Activated T-helper 2 cell treated with anti-CD3 and anti-CD28 coated beads, Interferon-gamma antibody, Interleukin-2, Interleukin-4, amounts not matched to agents 10 μg/mL and 5 μg/mL and 100 μg/mL, durations not matched to agents 14 hours and 24 hours and 36 hours (primary cell): ENCODE data around the gene CDH4. TPM values are rescaled to one million over a fixed set of nuclear protein-coding genes. Genes with fewer than 3 reads are reported as not detected.

Experiments used
- DNase-seq: peaks from one replicate; pipeline ENCODE4 v3.0.0; 2021; ENCODE audit warnings: low spot score
- H3K27ac Mint-ChIP-seq: one replicate; pipeline ENCODE4 v1.8.0; 2021; ENCODE audit warnings: mixed read lengths
- H3K27me3 Mint-ChIP-seq: one replicate; pipeline ENCODE4 v1.8.0; 2021; ENCODE audit warnings: low read depth, mixed read lengths
- H3K36me3 Mint-ChIP-seq: one replicate; pipeline ENCODE4 v1.8.0; 2021; ENCODE audit warnings: low read depth, mixed read lengths
- H3K4me1 Mint-ChIP-seq: one replicate; pipeline ENCODE4 v1.8.0; 2021; ENCODE audit warnings: low read depth, mixed read lengths
- H3K4me3 Mint-ChIP-seq: one replicate; pipeline ENCODE4 v1.8.0; 2021; ENCODE audit warnings: low read depth, mild to moderate bottlenecking, moderate library complexity, mixed read lengths
- H3K9me3 Mint-ChIP-seq: one replicate; pipeline ENCODE4 v1.8.0; 2021; ENCODE audit warnings: mixed read lengths
- intact Hi-C: fragments of 100-400 bp; cut with micrococcal nuclease; formaldehyde crosslinking; loops from one replicate; pipeline ENCODE4 v1.15.1; 2023
- total RNA-seq: library from RNA; stranded (reverse); gene quantifications from 2 replicates; pipeline ENCODE4 v1.2.3, GENCODE V29; 2022

CDH4 gene
- total RNA-seq, 1 donor from 2014 or later = not detected

- no peaks in the 10 kb centered on the region for H3K36me3 Mint-ChIP-seq
- no peak overlapping the region for H3K27ac Mint-ChIP-seq
- no peaks in the 10 kb centered on the region for H3K9me3 Mint-ChIP-seq
- H3K4me1 Mint-ChIP-seq = no peaks in the 10 kb centered on the region
- DNase-seq = no peak
- H3K4me3 Mint-ChIP-seq = no peak overlapping the region
- intact Hi-C loops = no loop called here
- H3K27me3 Mint-ChIP-seq = no peaks in the 10 kb centered on the region
Observed at GRCh38 chr20:61738601-61739069, 486.6 kb downstream of the CDH4 start.

DNA sequence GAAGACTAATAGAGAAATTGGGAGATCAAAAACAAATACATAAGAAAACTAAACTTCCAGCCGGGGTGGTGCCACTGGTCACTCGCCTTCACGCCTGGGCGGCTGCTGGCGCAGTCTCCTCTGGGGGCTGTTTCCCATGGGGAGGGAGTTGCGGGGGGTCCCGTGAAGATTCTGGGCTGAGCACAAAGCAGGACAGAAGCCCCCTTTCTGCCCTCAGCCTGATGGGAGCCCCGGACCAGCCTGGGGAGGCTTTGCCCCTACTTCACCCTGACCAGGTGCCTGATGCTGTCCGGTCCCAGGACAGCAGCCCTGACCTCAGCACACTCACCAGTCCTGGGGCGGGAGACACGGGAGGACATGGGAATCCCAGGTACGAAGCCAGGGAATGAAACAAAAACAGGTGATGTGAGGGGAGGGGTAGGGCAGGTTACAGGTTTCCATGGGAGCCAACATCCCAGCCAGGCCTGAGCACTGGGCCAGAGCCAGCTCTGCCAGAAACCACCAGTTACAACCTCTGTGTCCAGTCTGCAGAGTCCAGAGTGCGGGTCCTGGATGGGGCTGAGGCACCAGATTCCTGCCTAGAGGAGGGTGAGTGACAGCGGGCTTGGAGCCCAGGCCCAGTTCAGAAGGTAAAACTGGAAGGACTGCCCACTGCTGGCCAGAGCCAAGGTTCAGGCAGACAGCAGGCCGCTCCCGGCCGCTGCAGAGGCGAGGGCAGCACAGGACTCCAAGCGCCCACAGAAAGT is 487.2 kb downstream of the CDH4 start:
- no peaks in the 10 kb centered on the region for H3K36me3 Mint-ChIP-seq
- H3K4me1 Mint-ChIP-seq = no peaks in the 10 kb centered on the region

DNA sequence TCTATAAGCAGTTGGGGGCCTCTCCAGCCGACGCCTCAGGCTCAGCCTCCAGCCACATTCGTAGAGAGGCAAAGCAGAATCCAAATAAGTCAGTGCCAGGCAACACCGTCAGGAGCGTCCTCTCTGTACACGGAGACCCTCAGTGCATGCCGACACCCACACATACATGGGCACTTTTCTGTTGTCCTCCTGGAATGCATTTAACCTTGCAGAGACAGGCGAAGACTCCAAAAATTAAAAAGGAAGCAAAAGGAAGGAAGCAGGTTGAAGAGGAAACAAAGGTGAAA is 487.7 kb downstream of the CDH4 start:
- Mint-ChIP-seq H3K9me3 (no peaks in the 10 kb centered on the region), H3K27ac (no peak overlapping the region), H3K4me3 (no peak overlapping the region), H3K4me1 (no peaks in the 10 kb centered on the region), H3K36me3 (no peaks in the 10 kb centered on the region), H3K27me3 (no peaks in the 10 kb centered on the region)
- intact Hi-C loops = no loop called here
- no peak for DNase-seq

More for the DNA sequence above, 487.2 kb downstream of the CDH4 start:
- no peak overlapping the region for H3K27ac Mint-ChIP-seq
- intact Hi-C loops = no loop called here
- no peak overlapping the region for H3K4me3 Mint-ChIP-seq
- DNase-seq = no peak
- no peaks in the 10 kb centered on the region for H3K27me3 Mint-ChIP-seq
- no peaks in the 10 kb centered on the region for H3K9me3 Mint-ChIP-seq

GRCh38 chr20:61742097-61742825 is 490.2 kb downstream of the CDH4 start:
- H3K4me1 Mint-ChIP-seq = no peaks in the 10 kb centered on the region
- DNase-seq = no peak
- no peaks in the 10 kb centered on the region for H3K27me3 Mint-ChIP-seq
- no peak overlapping the region for H3K27ac Mint-ChIP-seq
- no peaks in the 10 kb centered on the region for H3K9me3 Mint-ChIP-seq
- H3K4me3 Mint-ChIP-seq = no peak overlapping the region
- H3K36me3 Mint-ChIP-seq = no peaks in the 10 kb centered on the region
- intact Hi-C loops = no loop called here

DNA sequence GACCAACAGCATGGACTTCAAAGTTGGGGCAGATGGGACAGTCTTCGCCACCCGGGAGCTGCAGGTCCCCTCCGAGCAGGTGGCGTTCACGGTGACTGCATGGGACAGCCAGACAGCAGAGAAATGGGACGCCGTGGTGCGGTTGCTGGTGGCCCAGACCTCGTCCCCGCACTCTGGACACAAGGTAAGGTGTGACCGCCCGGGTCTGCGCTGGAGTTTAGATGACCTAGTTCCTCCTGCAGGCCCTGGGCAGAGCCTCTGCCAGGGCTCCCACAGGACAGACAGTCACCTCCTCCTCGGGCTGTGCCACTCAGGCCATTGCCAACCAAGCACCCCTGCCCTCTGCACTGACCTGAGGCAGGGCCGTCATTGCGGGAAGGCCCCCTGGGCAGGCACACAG is 491.5 kb downstream of the CDH4 start:
- no peaks in the 10 kb centered on the region for H3K9me3 Mint-ChIP-seq

GRCh38 chr20:61744691-61745396 is 492.8 kb downstream of the CDH4 start:
- Mint-ChIP-seq H3K9me3 (no peaks in the 10 kb centered on the region), H3K36me3 (no peaks in the 10 kb centered on the region), H3K27ac (no peak overlapping the region), H3K27me3 (no peaks in the 10 kb centered on the region), H3K4me1 (no peaks in the 10 kb centered on the region), H3K4me3 (no peak overlapping the region)
- intact Hi-C loops = no loop called here
- DNase-seq = no peak

More for the DNA sequence above, 491.5 kb downstream of the CDH4 start:
- H3K27ac Mint-ChIP-seq = no peak overlapping the region
- H3K4me3 Mint-ChIP-seq = no peak overlapping the region
- no peaks in the 10 kb centered on the region for H3K27me3 Mint-ChIP-seq
- H3K4me1 Mint-ChIP-seq = no peaks in the 10 kb centered on the region
- no peak for DNase-seq
- H3K36me3 Mint-ChIP-seq = no peaks in the 10 kb centered on the region
- intact Hi-C loops = no loop called here

DNA sequence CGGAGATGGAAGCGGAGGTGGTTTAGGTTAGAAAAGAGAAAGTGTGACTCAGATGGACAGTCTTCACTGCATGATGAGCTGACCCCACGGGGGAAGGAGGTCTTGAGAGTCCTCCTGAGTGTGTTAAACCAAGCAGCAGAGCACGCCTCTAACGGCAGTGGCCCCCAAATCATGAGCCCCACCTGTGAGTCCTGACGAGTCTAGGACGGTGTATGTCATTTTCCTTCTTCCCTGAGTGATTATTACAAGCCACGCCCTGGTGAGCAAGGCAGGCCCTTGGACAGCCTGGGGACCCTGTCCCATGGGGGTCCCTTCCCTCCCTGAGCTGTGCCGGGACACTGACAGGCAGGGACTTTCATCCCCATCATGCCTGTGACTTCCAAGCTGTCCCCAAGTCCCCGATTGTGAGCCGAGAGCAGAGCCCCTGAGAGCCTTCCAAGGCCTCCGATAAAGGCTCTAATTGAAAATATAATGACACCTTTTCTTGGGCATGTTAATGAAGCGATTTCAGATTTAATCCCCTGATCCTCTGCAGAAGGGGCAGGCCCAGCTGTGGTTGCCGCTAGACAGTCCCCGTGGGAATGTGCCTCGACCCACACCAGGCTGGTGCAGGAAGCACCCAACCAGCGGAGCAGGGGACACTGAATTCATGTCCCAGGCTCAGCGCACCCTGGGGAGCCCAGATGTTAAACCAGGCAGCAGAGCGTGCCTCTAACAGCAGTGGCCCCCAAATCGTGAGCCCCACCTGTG is 493.5 kb downstream of the CDH4 start:
- H3K9me3 Mint-ChIP-seq = peaks cover 4% of the 10 kb centered on the region
- no peaks in the 10 kb centered on the region for H3K27me3 Mint-ChIP-seq
- no peak for DNase-seq
- no peaks in the 10 kb centered on the region for H3K4me1 Mint-ChIP-seq
- H3K4me3 Mint-ChIP-seq = no peak overlapping the region
- intact Hi-C loops = no loop called here
- H3K36me3 Mint-ChIP-seq = no peaks in the 10 kb centered on the region
- no peak overlapping the region for H3K27ac Mint-ChIP-seq

GRCh38 chr20:61746147-61746646 is 494.1 kb downstream of the CDH4 start:
- Mint-ChIP-seq H3K9me3 (peaks cover 7% of the 10 kb centered on the region), H3K27ac (no peak overlapping the region), H3K27me3 (no peaks in the 10 kb centered on the region), H3K4me1 (no peaks in the 10 kb centered on the region), H3K36me3 (no peaks in the 10 kb centered on the region), H3K4me3 (no peak overlapping the region)
- intact Hi-C loops = no loop called here
- DNase-seq = no peak

DNA sequence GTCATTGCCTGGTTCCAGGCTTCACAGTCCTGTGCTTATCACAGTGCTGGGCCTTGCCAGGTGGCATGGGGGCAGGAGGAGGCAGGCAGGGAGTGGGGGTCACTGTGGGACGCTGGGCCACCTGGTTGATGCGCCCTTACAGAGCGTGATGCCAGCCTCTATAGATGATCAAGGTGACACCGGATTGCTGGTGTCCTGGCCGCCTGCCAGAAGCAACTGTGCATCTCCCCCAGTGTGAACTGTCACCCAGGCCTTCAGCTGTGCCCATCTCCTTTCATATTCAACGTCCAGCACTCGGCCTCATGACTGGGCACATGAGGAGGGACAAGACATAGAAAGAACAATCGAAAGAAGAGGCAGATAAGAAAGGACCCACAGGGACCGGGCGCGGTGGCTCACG is 494.7 kb downstream of the CDH4 start:
- no peak overlapping the region for H3K4me3 Mint-ChIP-seq

DNA sequence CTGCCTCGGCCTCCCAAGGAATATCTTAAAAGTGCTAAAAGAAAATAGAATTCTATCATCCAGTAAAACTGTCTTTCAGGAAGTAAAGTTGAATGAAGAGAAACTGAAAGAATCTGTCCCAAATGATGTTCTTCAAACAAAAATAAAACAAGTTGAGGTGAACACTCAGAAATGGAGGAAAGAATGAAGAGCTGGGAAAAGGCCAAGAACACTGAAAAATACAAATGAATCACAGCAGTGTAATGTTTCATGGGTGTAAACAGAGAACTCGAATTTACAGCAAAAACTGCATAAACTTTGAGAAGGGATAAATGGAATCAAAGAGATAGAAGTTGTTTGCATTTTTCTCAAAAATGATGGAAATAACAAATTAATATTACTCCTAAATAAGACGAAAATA is 496.3 kb downstream of the CDH4 start:
- Mint-ChIP-seq H3K36me3 (no peaks in the 10 kb centered on the region), H3K27me3 (no peaks in the 10 kb centered on the region), H3K27ac (no peak overlapping the region), H3K4me3 (no peak overlapping the region), H3K4me1 (no peaks in the 10 kb centered on the region), H3K9me3 (peaks cover 7% of the 10 kb centered on the region)
- intact Hi-C loops = no loop called here
- no peak for DNase-seq

More for the DNA sequence above, 494.7 kb downstream of the CDH4 start:
- intact Hi-C loops = no loop called here
- no peak for DNase-seq
- H3K27ac Mint-ChIP-seq = no peak overlapping the region
- no peaks in the 10 kb centered on the region for H3K27me3 Mint-ChIP-seq
- H3K9me3 Mint-ChIP-seq = peaks cover 7% of the 10 kb centered on the region
- no peaks in the 10 kb centered on the region for H3K36me3 Mint-ChIP-seq
- H3K4me1 Mint-ChIP-seq = no peaks in the 10 kb centered on the region

DNA sequence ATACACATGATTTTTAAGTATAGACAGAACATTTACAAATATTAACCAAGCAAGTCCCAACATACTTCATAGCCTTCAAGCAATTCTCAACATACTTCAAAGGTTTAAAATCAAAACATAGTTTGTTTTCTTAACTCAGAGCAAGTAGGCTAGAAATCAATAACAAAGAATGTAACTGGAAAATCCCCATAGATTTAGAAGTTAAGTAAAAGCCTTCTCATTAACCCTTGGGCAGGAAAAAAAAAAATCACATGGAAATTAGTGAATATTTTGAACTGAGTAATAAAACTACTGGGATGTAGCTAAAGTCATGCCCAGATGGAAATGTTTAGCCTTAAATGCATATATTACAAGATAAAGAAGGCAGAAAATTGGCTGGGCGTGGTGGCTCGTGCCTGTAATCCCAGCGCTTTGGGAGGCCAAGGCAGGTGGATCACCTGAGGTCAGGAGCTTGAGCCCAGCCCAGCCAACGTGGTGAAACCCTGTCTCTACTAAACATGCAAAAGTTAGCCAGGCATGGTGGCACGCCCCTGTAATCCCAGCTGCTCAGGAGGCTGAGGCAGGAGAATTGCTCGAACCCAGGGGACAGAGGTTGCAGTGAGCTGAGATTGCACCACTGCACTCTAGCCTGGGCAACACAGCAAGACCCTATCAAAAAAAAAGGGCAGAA is 497.5 kb downstream of the CDH4 start:
- H3K4me1 Mint-ChIP-seq = no peaks in the 10 kb centered on the region
- H3K27ac Mint-ChIP-seq = no peak overlapping the region
- no peak overlapping the region for H3K4me3 Mint-ChIP-seq
- no peaks in the 10 kb centered on the region for H3K27me3 Mint-ChIP-seq
- H3K36me3 Mint-ChIP-seq = no peaks in the 10 kb centered on the region
- intact Hi-C loops = no loop called here
- peaks cover 7% of the 10 kb centered on the region for H3K9me3 Mint-ChIP-seq
- no peak for DNase-seq

DNA sequence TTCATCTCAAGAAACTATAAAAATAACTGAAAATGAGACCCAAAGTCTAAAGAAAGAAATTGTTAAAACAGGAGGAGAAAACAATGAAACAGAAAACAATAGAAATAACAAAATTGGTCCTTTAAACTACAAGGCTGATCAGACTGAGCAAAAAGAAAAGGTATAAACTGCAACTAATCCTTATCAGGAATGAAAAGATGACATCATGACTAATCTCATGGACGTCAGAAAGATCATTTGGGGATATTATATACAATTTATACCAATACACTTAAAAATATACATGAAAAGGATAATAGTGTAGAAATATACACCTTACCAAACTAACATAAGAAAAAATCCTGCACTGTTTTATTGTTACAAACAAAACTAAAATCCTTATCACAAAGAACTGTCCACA is 498.0 kb downstream of the CDH4 start:
- no peak for DNase-seq
- Mint-ChIP-seq H3K4me1 (no peaks in the 10 kb centered on the region), H3K27me3 (no peaks in the 10 kb centered on the region), H3K9me3 (peaks cover 7% of the 10 kb centered on the region), H3K36me3 (no peaks in the 10 kb centered on the region), H3K27ac (no peak overlapping the region), H3K4me3 (no peak overlapping the region)
- intact Hi-C loops = no loop called here
